Ishikawa (cell line): ENCODE results near the gene PIEZO2.

Experiments used
- CEBPB ChIP-seq: IDR thresholded peaks from 2 replicates; pipeline ENCODE4 v1.6.1; 2012
- CREB1 ChIP-seq: IDR thresholded peaks from 2 replicates; pipeline ENCODE4 v1.6.1; 2012; ENCODE audit warnings: low read depth
- EGR1 ChIP-seq: IDR thresholded peaks from 2 replicates; pipeline ENCODE4 v1.6.1; 2012
- EP300 ChIP-seq: IDR thresholded peaks from 2 replicates; pipeline ENCODE4 v1.6.1; 2012; ENCODE audit warnings: borderline replicate concordance
- FOXM1 ChIP-seq: IDR thresholded peaks from 2 replicates; pipeline ENCODE4 v1.6.1; 2012; ENCODE audit warnings: low read depth, borderline replicate concordance
- NFIC ChIP-seq: IDR thresholded peaks from 2 replicates; pipeline ENCODE4 v1.6.1; 2012
- RAD21 ChIP-seq: IDR thresholded peaks from 2 replicates; pipeline ENCODE4 v1.6.1; 2012; ENCODE audit warnings: low read depth
- TAF1 ChIP-seq: IDR thresholded peaks from 2 replicates; pipeline ENCODE4 v1.6.1; 2012; ENCODE audit warnings: low read depth, mild to moderate bottlenecking
- TCF12 ChIP-seq: IDR thresholded peaks from 2 replicates; pipeline ENCODE4 v1.6.1; 2012; ENCODE audit warnings: low read depth
- TEAD4 ChIP-seq: IDR thresholded peaks from 2 replicates; pipeline ENCODE4 v1.6.1; 2012
- YY1 ChIP-seq: IDR thresholded peaks from 2 replicates; pipeline ENCODE4 v1.6.1; 2012; ENCODE audit warnings: low read depth
- ZBTB7A ChIP-seq: IDR thresholded peaks from 2 replicates; pipeline ENCODE4 v1.6.1; 2012; ENCODE audit warnings: low read depth
- TF ChIP-seq, protein P1 (sequence below): IDR thresholded peaks from 2 replicates; pipeline ENCODE4 v1.6.1; 2012
- TF ChIP-seq, protein P2 (sequence below): IDR thresholded peaks from 2 replicates; pipeline ENCODE4 v1.6.1; 2012
- TF ChIP-seq, protein P3 (sequence below): IDR thresholded peaks from 2 replicates; pipeline ENCODE4 v1.6.1; 2012; ENCODE audit warnings: low read depth, mild to moderate bottlenecking

PIEZO2 gene

DNA sequence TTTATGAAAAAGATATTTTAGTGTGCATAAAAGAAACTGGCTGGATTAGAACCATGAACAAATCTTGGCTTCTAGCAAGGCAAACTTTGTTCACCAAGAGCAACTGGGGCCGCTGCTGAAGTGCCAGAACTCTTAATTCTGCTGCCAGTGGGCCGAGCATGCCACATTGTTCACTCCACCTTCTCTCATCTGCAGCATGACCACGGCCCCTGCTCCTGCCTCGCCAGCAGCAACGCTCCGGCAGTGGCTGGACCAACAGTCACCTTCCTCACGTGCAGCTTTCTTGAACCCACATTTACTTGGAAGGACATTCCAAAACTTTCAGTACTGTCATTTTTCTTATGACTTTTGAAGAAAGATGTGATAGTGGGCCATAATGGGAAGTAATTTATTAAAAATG is 213.8 kb downstream of the PIEZO2 start:
- no peak for TF ChIP-seq YY1
- no peak for TF ChIP-seq FOXM1
- no peak for TF ChIP-seq TAF1
- no peak for TF ChIP-seq CEBPB
- TF ChIP-seq TEAD4: no peak
- TF ChIP-seq ZBTB7A: no peak
- TF ChIP-seq, protein P1, sequence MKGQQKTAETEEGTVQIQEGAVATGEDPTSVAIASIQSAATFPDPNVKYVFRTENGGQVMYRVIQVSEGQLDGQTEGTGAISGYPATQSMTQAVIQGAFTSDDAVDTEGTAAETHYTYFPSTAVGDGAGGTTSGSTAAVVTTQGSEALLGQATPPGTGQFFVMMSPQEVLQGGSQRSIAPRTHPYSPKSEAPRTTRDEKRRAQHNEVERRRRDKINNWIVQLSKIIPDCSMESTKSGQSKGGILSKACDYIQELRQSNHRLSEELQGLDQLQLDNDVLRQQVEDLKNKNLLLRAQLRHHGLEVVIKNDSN: no peak
- TF ChIP-seq CREB1: no peak
- no peak for TF ChIP-seq TCF12
- TF ChIP-seq, protein P2, sequence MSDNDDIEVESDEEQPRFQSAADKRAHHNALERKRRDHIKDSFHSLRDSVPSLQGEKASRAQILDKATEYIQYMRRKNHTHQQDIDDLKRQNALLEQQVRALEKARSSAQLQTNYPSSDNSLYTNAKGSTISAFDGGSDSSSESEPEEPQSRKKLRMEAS: no peak
- no peak for TF ChIP-seq EP300
- TF ChIP-seq, protein P3, sequence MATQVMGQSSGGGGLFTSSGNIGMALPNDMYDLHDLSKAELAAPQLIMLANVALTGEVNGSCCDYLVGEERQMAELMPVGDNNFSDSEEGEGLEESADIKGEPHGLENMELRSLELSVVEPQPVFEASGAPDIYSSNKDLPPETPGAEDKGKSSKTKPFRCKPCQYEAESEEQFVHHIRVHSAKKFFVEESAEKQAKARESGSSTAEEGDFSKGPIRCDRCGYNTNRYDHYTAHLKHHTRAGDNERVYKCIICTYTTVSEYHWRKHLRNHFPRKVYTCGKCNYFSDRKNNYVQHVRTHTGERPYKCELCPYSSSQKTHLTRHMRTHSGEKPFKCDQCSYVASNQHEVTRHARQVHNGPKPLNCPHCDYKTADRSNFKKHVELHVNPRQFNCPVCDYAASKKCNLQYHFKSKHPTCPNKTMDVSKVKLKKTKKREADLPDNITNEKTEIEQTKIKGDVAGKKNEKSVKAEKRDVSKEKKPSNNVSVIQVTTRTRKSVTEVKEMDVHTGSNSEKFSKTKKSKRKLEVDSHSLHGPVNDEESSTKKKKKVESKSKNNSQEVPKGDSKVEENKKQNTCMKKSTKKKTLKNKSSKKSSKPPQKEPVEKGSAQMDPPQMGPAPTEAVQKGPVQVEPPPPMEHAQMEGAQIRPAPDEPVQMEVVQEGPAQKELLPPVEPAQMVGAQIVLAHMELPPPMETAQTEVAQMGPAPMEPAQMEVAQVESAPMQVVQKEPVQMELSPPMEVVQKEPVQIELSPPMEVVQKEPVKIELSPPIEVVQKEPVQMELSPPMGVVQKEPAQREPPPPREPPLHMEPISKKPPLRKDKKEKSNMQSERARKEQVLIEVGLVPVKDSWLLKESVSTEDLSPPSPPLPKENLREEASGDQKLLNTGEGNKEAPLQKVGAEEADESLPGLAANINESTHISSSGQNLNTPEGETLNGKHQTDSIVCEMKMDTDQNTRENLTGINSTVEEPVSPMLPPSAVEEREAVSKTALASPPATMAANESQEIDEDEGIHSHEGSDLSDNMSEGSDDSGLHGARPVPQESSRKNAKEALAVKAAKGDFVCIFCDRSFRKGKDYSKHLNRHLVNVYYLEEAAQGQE: no peak
- TF ChIP-seq RAD21: no peak
- TF ChIP-seq EGR1: no peak
- no peak for TF ChIP-seq NFIC

DNA sequence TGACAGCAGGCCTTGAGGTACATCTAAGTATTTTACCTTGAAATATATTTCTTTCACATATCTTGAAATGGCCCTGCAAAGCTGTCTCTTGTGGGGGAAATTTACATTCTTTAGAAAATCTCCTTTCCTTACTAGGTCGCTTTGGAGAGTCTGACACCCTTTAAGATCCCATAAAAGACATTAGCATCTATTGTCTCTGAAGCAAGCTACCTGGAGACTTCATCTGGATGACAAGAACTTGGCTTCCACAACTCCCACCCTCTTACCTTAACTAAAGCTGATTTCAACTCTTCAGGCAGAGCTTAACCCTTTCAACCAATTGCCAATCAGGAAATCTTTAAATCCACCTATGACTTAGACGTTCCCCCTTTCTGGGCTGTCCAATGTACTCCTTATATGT is 219.3 kb downstream of the PIEZO2 start:
- TF ChIP-seq CEBPB (no peak), NFIC (no peak), TCF12 (no peak), ZBTB7A (no peak), TEAD4 (no peak), CREB1 (no peak), EP300 (no peak), YY1 (no peak), TAF1 (no peak), EGR1 (no peak)
- TF ChIP-seq, protein P1: no peak

DNA sequence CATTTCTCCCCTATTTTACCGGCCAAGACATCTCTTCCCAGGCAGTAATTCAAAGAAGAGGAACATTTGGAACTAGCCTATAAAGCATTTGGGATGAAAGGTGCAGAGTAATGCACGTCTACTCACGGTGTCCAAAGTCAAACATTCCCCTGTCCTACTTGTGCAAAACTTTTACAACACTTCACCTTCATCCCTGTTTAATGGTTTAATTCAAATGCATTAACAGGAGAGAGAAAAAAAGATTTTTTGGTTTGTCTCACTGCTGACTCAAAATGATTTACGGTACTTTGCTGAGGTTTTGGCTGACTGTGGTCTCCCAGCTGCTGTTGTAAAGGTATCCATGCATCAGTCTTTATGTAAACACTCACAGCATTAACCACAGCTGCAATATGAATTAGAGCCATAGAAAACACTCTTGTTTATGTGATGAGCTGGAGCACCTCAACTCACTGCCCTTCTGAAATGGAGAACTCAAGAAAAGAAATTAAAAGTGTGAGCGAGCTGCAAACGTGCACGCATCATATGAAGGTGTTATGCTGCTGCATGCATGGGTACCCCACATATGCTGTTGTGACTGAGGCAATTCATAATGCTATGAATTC is 220.5 kb downstream of the PIEZO2 start:
- TF ChIP-seq CREB1: no peak
- no peak for TF ChIP-seq EGR1
- TF ChIP-seq, protein P1: no peak
- no peak for TF ChIP-seq TAF1
- TF ChIP-seq ZBTB7A: no peak
- no peak for TF ChIP-seq RAD21
- TF ChIP-seq, protein P3: no peak
- no peak for TF ChIP-seq YY1
- no peak for TF ChIP-seq EP300
- no peak for TF ChIP-seq TCF12
- TF ChIP-seq CEBPB: no peak
- TF ChIP-seq, protein P2: no peak

DNA sequence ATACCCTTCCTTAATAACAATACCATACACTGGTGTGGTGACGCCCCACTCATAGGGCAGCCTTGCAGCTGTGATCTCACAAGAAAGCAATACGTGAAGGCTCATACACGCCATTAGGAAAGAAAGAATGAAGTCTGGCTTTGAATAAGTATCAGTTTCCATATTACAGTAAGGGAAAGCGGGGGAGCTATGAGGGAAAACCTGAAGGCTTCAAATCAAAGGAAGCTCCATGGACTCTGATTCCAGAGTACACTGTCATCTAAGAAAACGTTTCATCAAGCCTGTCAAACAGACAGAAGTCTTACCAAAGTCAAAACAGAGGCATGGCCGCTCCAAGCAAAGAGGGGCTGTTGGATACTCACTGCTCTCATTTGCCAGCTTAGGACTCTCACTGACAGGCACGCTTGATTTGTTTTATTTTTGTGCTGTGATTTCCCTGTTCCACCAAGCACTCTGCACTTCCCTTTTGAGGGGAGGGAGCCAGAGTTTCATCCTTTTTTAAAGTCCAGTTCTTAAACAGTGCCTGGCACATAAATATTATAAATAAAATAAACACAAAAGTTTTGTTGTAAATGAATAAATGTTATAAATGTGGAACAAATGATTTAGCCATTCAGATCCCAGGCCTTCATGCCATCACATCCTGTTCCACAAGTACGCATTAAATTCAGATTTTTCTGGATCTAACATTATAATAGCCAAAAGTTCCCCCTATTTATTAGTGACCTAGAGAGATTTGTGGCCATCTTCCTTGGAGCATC is 221.2 kb downstream of the PIEZO2 start:
- TF ChIP-seq, protein P2: no peak
- TF ChIP-seq ZBTB7A: no peak
- TF ChIP-seq FOXM1: no peak
- no peak for TF ChIP-seq RAD21
- TF ChIP-seq CEBPB: no peak
- no peak for TF ChIP-seq YY1
- no peak for TF ChIP-seq TCF12
- no peak for TF ChIP-seq CREB1
- TF ChIP-seq TEAD4: no peak
- TF ChIP-seq EP300: no peak
- TF ChIP-seq, protein P1: no peak
- TF ChIP-seq EGR1: no peak
- TF ChIP-seq NFIC: no peak
- no peak for TF ChIP-seq TAF1
- TF ChIP-seq, protein P3: no peak
